Retina (tissue), 1 donor: ENCODE results near the gene PKP3.
"Not testable (repeated sequence)": the region's sequence is repeated elsewhere in the genome, so short reads cannot be mapped to it uniquely, and the experiment has no call there.

Experiments used
- DNase-seq: peaks from one replicate; pipeline ENCODE4 v3.0.0-alpha.2; 2016

The PKP3 gene

GRCh38 chr11:396948-397548 is 3.0 kb downstream of the PKP3 start:
- DNase-seq: peak; percentile 90

- no peak for DNase-seq
Observed at GRCh38 chr11:398826-399225, 4.8 kb downstream of the PKP3 start.

- DNase-seq: no peak
Observed at GRCh38 chr11:399731-400211, 5.8 kb downstream of the PKP3 start.

- DNase-seq: no peak
Observed at GRCh38 chr11:400241-400689, 6.3 kb downstream of the PKP3 start.

- not testable (repeated sequence) for DNase-seq
Observed at GRCh38 chr11:401196-401595, 7.2 kb downstream of the PKP3 start.

- no peak for DNase-seq
Observed at GRCh38 chr11:403021-403760, 9.2 kb downstream of the PKP3 start.

GRCh38 chr11:403761-404431 is 9.9 kb downstream of the PKP3 start:
- DNase-seq: no peak

- no peak for DNase-seq
Observed at GRCh38 chr11:404551-405264, 10.7 kb downstream of the PKP3 start.

- DNase-seq: no peak
Observed at GRCh38 chr11:405323-405953, 11.4 kb downstream of the PKP3 start.

- no peak for DNase-seq
Observed at GRCh38 chr11:405954-406795, 12.2 kb downstream of the PKP3 start.

- DNase-seq: peak; percentile 82
Observed at GRCh38 chr11:406796-407650, 13.0 kb downstream of the PKP3 start.

GRCh38 chr11:407651-408123 is 13.7 kb downstream of the PKP3 start:
- DNase-seq: no peak

GRCh38 chr11:408154-409007 is 14.4 kb downstream of the PKP3 start:
- DNase-seq: no peak

- DNase-seq: no peak
Observed at GRCh38 chr11:409008-409599, 15.1 kb downstream of the PKP3 start.

GRCh38 chr11:409600-410483 is 15.8 kb downstream of the PKP3 start:
- DNase-seq: no peak

- DNase-seq: not testable (repeated sequence)
Observed at GRCh38 chr11:410711-411110, 16.7 kb downstream of the PKP3 start.

GRCh38 chr11:411520-411919 is 17.5 kb downstream of the PKP3 start:
- DNase-seq: not testable (repeated sequence)

GRCh38 chr11:412641-413119 is 18.7 kb downstream of the PKP3 start:
- no peak for DNase-seq
